Transverse colon (tissue), 4 donors: Measurements from ENCODE around the gene TNFSF4.

ENCODE experiments used
- CTCF ChIP-seq, 5 experiments: fragments of 200-600 bp in 3 of 5; fragments of 450-650 bp in 2 of 5; sonication (generic) in 3 of 5; IDR thresholded peaks; 1 replicate in 2 of 5; 2 replicates in 3 of 5; pipeline ENCODE4 v1.5.1; 2016 to 2017; ENCODE audit warnings: antibody characterized with exemption in 5 of 5, inconsistent platforms in 3 of 5, mild to moderate bottlenecking in 2 of 5, moderate library complexity in 1 of 5
- POLR2A ChIP-seq: fragments of 450-650 bp; IDR thresholded peaks from one replicate; pipeline ENCODE4 v1.6.1; 2016; ENCODE audit warnings: antibody characterized with exemption, mild to moderate bottlenecking, moderate library complexity
- POLR2AphosphoS5 ChIP-seq, 3 donors: sonication (generic); formaldehyde crosslinking; IDR thresholded peaks; one replicate each; pipeline ENCODE4 v1.6.1; 2016; ENCODE audit warnings: antibody characterized with exemption in 3 of 3

- TF ChIP-seq CTCF (IDR thresholded peaks at IDR 0.05) = no peak
- TF ChIP-seq POLR2A = no peak
- TF ChIP-seq POLR2AphosphoS5 (IDR thresholded peaks at IDR 0.05) = no peak
These were observed 5.2 kb downstream of the TNFSF4 start for GRCh38 chr1:173201969-173202368.
